Measurements from ENCODE around the gene KLHL1. TPM values are rescaled to one million over a fixed set of nuclear protein-coding genes. Genes with fewer than 3 reads are reported as not detected.

Gene KLHL1
- total RNA-seq, 1 donor from 2014 or later = not detected

GRCh38 chr13:69704311-69704710, 403.9 kb downstream of the KLHL1 start:
- TF ChIP-seq POLR2AphosphoS5 (IDR thresholded peaks at IDR 0.05; ENCODE audit: insufficient read depth in 1 of 2, low read depth in 1 of 2) (no peak), CTCF (IDR thresholded peaks at IDR 0.05) (no peak), POLR2A (IDR thresholded peaks at IDR 0.05) (no peak)
- intact Hi-C loops (cut with DNase I) = no loop called here
- H3K27me3 ChIP-seq = no peaks in the 10 kb centered on the region
- no peak overlapping the region for H3K4me3 ChIP-seq
- H3K9me3 ChIP-seq = no peaks in the 10 kb centered on the region
- H3K27ac ChIP-seq = no peak overlapping the region
- H3K36me3 ChIP-seq = no peaks in the 10 kb centered on the region
- no peaks in the 10 kb centered on the region for H3K4me1 ChIP-seq
- DNase-seq (ENCODE audit: extremely low spot score in 2 of 2) = no peak

GRCh38 chr13:69690999-69691398, 417.3 kb downstream of the KLHL1 start:
- intact Hi-C loops (cut with DNase I) = no loop called here
- Histone ChIP-seq H3K4me3 (no peak overlapping the region), H3K9me3 (no peaks in the 10 kb centered on the region), H3K27ac (no peak overlapping the region), H3K4me1 (no peaks in the 10 kb centered on the region), H3K27me3 (no peaks in the 10 kb centered on the region), H3K36me3 (no peaks in the 10 kb centered on the region)
- no peak for DNase-seq (ENCODE audit: extremely low spot score in 2 of 2)
- no peak for TF ChIP-seq CTCF (IDR thresholded peaks at IDR 0.05)
- no peak for TF ChIP-seq POLR2AphosphoS5 (IDR thresholded peaks at IDR 0.05; ENCODE audit: insufficient read depth in 1 of 2, low read depth in 1 of 2)
- no peak for TF ChIP-seq POLR2A (IDR thresholded peaks at IDR 0.05)

GRCh38 chr13:69683921-69684686, 424.1 kb downstream of the KLHL1 start:
- no peaks in the 10 kb centered on the region for H3K4me1 ChIP-seq
- TF ChIP-seq POLR2AphosphoS5 (IDR thresholded peaks at IDR 0.05; ENCODE audit: insufficient read depth in 1 of 2, low read depth in 1 of 2) (no peak), CTCF (IDR thresholded peaks at IDR 0.05) (no peak), POLR2A (IDR thresholded peaks at IDR 0.05) (no peak)
- no peaks in the 10 kb centered on the region for H3K9me3 ChIP-seq
- H3K4me3 ChIP-seq = no peak overlapping the region
- no peak overlapping the region for H3K27ac ChIP-seq
- intact Hi-C loops (cut with DNase I) = no loop called here
- no peak for DNase-seq (ENCODE audit: extremely low spot score in 2 of 2)
- no peaks in the 10 kb centered on the region for H3K27me3 ChIP-seq
- H3K36me3 ChIP-seq = no peaks in the 10 kb centered on the region

- Histone ChIP-seq H3K4me3 (no peak overlapping the region), H3K27ac (no peak overlapping the region), H3K4me1 (no peaks in the 10 kb centered on the region), H3K36me3 (no peaks in the 10 kb centered on the region), H3K27me3 (no peaks in the 10 kb centered on the region), H3K9me3 (no peaks in the 10 kb centered on the region)
- intact Hi-C loops (cut with DNase I) = no loop called here
- TF ChIP-seq CTCF (IDR thresholded peaks at IDR 0.05) = no peak
- no peak for TF ChIP-seq POLR2A (IDR thresholded peaks at IDR 0.05)
- TF ChIP-seq POLR2AphosphoS5 (IDR thresholded peaks at IDR 0.05; ENCODE audit: insufficient read depth in 1 of 2, low read depth in 1 of 2) = no peak
- no peak for DNase-seq (ENCODE audit: extremely low spot score in 2 of 2)
Observed at GRCh38 chr13:69681722-69682121, 426.5 kb downstream of the KLHL1 start.

- H3K27me3 ChIP-seq = no peaks in the 10 kb centered on the region
- no peak for DNase-seq (ENCODE audit: extremely low spot score in 2 of 2)
- TF ChIP-seq CTCF (IDR thresholded peaks at IDR 0.05) = no peak
- no peak for TF ChIP-seq POLR2A (IDR thresholded peaks at IDR 0.05)
- no peak for TF ChIP-seq POLR2AphosphoS5 (IDR thresholded peaks at IDR 0.05; ENCODE audit: insufficient read depth in 1 of 2, low read depth in 1 of 2)
- no peak overlapping the region for H3K27ac ChIP-seq
- H3K4me1 ChIP-seq = no peaks in the 10 kb centered on the region
- no peaks in the 10 kb centered on the region for H3K36me3 ChIP-seq
- intact Hi-C loops (cut with DNase I) = no loop called here
- no peaks in the 10 kb centered on the region for H3K9me3 ChIP-seq
- no peak overlapping the region for H3K4me3 ChIP-seq
Observed at GRCh38 chr13:69677343-69677742, 430.9 kb downstream of the KLHL1 start.

Measured in vagina (tissue), 2 donors.